DMS53 treated with DMSO at 0.1 percent for 48 hours (cell line): ENCODE results near the gene HS3ST2.

Source experiments
- DNase-seq: peaks from one replicate; lab custom pipeline; 2025; ENCODE audit not compliant: unreplicated experiment; lab: John Stamatoyannopoulos, UW

HS3ST2 gene

DNA sequence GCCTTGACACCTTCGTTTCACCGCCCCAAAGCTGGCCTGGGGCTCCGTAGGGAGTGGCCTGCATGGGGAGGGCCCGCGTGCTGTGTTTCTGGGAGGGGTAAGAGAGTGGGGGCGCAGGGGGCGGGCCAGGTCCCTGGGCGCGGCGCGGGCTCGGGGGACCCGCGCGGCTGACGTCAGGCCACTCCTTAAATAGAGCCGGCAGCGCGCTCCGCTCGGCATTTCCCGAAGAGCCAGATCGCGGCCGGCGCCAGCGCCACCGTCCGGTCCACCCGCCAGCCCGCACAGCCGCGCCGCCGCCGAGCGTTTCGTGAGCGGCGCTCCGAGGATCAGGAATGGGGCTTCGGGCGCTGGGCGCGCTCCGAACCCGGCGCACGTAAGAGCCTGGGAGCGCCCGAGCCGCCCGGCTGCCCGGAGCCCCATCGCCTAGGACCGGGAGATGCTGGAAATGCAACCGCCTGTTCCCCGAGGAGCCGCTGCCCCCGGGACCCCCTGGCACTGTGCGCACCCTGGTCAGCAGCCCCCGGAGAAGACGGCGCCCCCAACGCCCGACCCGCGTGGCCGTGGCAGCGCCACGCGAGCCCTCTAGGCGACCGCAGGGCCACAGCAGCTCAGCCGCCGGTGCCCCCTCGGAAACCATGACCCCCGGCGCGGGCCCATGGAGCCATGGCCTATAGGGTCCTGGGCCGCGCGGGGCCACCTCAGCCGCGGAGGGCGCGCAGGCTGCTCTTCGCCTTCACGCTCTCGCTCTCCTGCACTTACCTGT lies at the start of gene HS3ST2:
TSS of gene HS3ST2 (plus strand) at position 215 of the 763 bp plus-strand sequence. CDS start at position 664, 449 bp downstream.
- peak; percentile 20 for DNase-seq

GRCh38 chr16:22764662-22765327 lies 49.2 kb upstream of the HS3ST2 start:
- no peak for DNase-seq

DNA sequence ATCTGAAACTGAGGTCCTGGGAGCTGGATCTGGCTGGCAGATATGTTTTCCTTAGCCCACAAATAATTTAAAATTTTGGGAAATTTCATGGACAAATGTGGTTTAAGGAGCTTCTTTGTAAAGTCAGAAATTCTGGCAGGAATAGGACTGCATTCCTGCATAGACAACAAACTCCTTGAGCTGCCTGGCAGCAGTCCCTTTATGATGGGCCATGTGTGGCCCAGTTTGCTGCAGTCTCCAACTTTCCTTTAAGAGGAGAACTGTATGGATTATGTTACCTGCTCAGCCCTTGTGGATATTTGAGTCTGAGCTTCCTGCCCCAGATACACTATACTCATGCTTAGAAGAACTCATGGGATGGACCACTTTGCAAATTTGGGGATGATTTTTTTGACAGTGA lies 48.5 kb upstream of the HS3ST2 start:
- DNase-seq = no peak

- DNase-seq = no peak
Measured at GRCh38 chr16:22770866-22771265, 43.1 kb upstream of the HS3ST2 start.

GRCh38 chr16:22771551-22771950 lies 42.4 kb upstream of the HS3ST2 start:
- no peak for DNase-seq

GRCh38 chr16:22775220-22775922 lies 38.6 kb upstream of the HS3ST2 start:
- no peak for DNase-seq

GRCh38 chr16:22781480-22781879 lies 32.5 kb upstream of the HS3ST2 start:
- no peak for DNase-seq

DNA sequence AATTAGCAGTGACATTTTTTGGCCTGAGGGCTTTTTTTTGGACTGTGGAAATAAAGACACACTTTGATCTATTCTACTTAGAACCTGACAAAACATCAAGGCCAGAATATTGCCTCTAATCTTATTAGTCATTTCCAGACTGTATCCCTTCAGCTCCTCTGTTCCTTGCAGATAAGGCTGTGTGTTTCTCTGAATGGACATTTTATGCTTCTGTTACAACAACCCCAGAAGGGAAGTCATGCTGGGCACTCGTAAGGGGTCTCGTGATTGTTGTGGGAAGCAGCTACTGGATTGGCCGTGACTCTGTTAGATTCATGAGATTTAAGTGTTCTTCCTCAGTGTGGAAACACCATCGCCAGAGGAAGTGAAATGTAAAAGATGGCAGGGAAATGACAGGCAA lies 31.6 kb upstream of the HS3ST2 start:
- no peak for DNase-seq

- DNase-seq = no peak
Measured at GRCh38 chr16:22784690-22785214, 29.2 kb upstream of the HS3ST2 start.

DNA sequence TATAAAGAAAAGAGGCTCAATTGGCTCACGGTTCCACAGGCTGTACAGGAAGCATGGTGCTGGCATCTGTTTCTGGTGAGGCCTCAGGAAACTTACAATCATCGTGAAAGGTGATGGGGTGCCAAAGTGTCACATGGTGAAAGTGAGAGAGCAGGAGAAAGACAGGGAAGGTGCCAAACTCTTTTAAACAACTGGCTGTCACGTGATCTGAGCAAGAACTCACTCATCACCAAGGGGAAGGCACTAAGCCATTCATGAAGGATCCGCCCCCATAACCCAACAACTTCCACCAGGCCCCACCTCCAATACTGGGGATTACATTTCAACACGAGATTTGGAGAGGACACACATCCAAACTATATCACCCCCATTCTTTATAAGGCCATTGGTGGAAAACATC lies 28.4 kb upstream of the HS3ST2 start:
- no peak for DNase-seq

DNA sequence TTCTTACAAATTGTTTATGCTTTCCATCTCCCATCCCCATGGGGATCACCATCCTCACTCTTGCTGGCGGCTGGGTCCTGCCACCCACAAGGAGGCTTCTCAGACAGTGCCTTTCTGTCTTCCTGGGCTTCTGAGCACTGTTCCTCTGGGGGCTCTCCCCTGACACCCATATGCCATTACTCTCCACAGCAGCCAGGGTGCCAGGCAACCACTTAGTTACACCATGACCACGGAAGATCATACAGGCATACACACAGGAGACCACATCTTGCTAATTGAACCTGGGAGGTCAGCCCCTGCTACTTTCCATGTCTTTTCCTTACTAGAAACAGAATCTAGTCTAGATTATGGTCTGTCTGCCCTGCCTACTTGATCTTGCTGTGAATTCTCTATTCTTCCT lies 27.7 kb upstream of the HS3ST2 start:
- DNase-seq = no peak

DNA sequence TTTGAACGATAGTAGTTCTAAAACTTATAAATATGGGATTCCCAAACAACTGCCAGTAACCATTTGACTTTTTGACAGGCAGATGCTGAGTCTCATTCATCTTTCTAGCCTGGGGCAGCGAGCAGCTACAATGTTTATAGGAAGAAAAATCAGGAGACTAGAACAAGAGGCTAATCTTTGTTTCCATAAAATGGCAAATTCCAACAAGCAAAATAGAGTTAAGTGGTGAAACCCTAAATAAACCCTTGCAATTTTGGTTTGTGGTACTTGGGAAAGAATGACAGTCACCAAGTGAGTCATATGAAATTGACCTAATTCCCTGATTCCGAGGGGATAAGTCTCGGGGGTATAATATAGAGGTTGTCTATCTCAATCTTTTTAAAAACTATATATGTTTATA lies 27.3 kb upstream of the HS3ST2 start:
- no peak for DNase-seq

GRCh38 chr16:22787466-22788192 lies 26.3 kb upstream of the HS3ST2 start:
- no peak for DNase-seq

DNA sequence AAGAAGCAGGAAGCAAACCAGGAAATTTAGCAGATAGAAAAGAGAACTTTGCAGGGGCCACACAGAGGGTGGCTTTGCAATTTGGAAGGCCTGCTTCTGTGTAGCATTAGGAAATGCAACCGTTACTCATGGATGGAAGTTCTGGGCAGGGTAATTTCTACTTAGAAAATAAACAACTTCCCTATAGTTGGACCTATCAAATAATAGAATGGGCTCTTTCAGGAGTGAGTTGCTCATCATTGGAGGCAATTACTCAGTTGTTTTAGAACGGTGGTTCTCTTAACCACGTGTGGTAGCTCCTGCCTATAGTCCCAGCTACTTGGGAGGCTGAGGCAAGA lies 25.8 kb upstream of the HS3ST2 start:
- DNase-seq = no peak

DNA sequence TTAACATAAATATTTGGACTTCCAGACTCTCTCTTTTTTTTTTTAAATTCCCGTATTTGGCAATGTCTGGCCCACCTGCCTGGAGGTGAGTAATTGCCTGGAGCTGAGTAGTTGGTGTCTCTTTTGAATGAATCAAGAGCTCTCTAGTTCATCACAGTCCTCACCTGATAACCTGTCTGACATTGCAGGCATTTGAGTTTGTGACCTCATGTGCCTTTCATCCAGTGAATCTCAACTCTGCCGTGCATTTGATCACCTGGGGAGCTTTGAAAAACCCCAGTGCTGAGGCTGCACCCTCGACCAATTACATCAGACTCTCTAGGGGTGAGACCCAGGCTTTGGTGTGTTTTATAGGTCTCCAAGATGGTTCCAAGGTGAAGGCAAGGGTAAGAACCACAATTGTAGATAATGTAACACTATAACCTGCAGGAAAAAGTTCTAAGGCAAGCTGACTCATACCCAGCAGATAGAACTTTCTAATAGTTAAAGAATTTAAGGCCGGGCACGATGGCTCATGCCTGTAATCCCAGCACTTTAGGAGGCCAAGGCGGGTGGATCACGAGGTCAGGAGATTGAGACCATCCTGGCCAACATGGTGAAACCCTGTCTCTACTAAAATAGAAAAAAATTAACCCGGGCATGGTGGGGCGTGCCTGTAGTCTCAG lies 24.5 kb upstream of the HS3ST2 start:
- no peak for DNase-seq

DNA sequence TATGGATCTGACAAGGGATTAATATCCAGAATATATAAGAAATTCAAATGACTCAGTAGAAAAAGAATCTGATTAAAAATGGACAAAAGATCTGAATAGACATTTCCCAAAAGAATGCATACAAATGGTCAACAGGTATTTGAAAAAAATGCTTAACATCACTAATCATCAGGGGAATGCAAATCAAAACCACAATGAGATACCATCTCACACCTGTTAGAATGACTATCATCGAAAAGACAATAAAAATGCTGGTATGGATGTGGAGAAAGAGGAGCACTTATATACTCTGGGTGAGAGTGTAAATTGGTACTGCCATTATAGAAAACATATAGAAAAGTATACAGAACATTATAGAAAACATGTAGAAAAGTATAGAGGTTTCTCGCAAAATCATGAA lies 16.4 kb upstream of the HS3ST2 start:
- no peak for DNase-seq

- no peak for DNase-seq
Measured at GRCh38 chr16:22799113-22799512, 14.8 kb upstream of the HS3ST2 start.

DNA sequence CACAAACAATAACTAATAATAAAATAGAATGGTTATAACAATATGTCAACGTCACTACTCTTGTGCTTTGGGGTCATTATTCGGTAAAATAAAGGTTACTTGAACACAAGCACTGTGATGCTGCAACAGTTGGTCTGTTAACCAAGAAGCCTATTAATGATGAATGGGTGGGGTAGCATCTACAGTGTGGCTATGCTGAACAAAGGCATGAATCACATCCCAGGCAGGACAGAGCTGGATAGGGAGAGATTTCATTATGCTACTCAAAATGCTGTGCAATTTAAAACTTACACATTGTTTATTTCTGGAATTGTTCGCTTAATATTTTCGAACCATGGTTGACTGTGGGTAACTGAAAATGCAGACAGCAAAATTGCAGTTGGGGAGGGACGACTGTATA lies 9.1 kb upstream of the HS3ST2 start:
- no peak for DNase-seq

GRCh38 chr16:22805326-22805725 lies 8.6 kb upstream of the HS3ST2 start:
- no peak for DNase-seq

GRCh38 chr16:22806811-22807210 lies 7.2 kb upstream of the HS3ST2 start:
- no peak for DNase-seq

DNA sequence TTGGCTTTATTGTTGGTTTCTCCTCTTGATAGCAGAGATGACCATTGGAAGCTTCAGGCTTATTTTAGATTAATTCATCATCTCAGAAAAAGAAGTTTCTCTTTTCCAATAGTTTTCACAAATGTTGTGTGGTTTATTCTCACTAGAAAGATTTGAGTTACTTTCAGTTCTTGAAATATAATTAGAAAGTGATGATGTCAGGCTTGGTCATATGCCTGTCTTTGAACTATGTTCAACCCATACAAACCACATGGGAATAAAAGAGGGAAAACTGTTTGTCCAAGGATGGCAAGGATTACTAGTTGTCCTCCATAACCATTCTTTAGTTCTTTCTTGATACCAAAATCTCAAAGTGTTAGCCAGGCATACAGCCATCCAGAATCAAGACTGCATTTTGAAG lies 3.7 kb upstream of the HS3ST2 start:
- DNase-seq = no peak
